ENCODE results near the gene SSR2. TPM values are rescaled to one million over a fixed set of nuclear protein-coding genes. Genes with fewer than 3 reads are reported as not detected.
A peak's percentile ranks its signal among the peaks of the same experiment; 100 is the strongest.

SSR2 gene
- polyA plus RNA-seq, 1 of the 3 experiments (the other 2 are of a cell fraction) = 1,136 TPM

GRCh38 chr1:155978325-155978972 lies 42.3 kb downstream of the SSR2 start, which contains the start of gene ARHGEF2:
Gene ARHGEF2 (minus strand): TSS chr1:155978547. CDS start chr1:155978427, 120 bp downstream.
- Histone ChIP-seq H3K27ac (ENCODE audit: low read depth in 2 of 2, low read length in 1 of 2) (peak within 1 kb of the TSS; percentile 87 to 93), H3K9me2 (no peaks in the 10 kb centered on the region), H3K4me1 (ENCODE audit: control insufficient read depth in 1 of 2, insufficient read depth in 2 of 2, low read depth in 1 of 2, low read length in 1 of 2) (peaks cover 42 to 57% of the 10 kb centered on the region in 2 experiments), H2AFZ (ENCODE audit: low read depth) (peak within 1 kb of the TSS; percentile 50), H3F3A (replicated peaks; ENCODE audit: insufficient read depth) (peaks cover 25% of the 10 kb centered on the region), H3K27me3 (ENCODE audit: insufficient read depth) (no peaks in the 10 kb centered on the region), H3K9me3 (no peaks in the 10 kb centered on the region), H4K20me1 (ENCODE audit: insufficient read depth) (peaks cover 36% of the 10 kb centered on the region), H3K4me3 (ENCODE audit: low read depth in 2 of 2, low read length in 1 of 2) (peak within 1 kb of the TSS; percentile 88 to 91), H3K36me3 (replicated peaks in 1 of 2; ENCODE audit: control insufficient read depth in 1 of 2, insufficient read depth in 2 of 2, low read length in 1 of 2) (no peaks in the 10 kb centered on the region), H3K9ac (peak within 1 kb of the TSS; percentile 96), H3K79me2 (ENCODE audit: insufficient read depth) (peaks cover 91% of the 10 kb centered on the region), H3K4me2 (peak within 1 kb of the TSS; percentile 88)
- TF ChIP-seq TEAD4 (IDR thresholded peaks at IDR 0.05; ENCODE audit: borderline replicate concordance, insufficient read depth) (0 out of 2 replicates have a peak, but pooled peaks have one; percentile 16), YY1 (IDR thresholded peaks at IDR 0.05; ENCODE audit: low read depth) (no peak), GABPA (IDR thresholded peaks at IDR 0.05; ENCODE audit: low read depth) (peak; percentile 46), RAD21 (IDR thresholded peaks at IDR 0.05; ENCODE audit: low read length) (0 out of 2 replicates have a peak, but pooled peaks have one; percentile 7), TAF1 (IDR thresholded peaks at IDR 0.05; ENCODE audit: borderline replicate concordance, low read depth, low read length) (peak; percentile 56), REST (IDR thresholded peaks at IDR 0.05; ENCODE audit: low read depth, low read length) (no peak), MAX (IDR thresholded peaks at IDR 0.05; ENCODE audit: low read depth) (peak; percentile 62; the same call in 1 of the 2 replicates), JUND (IDR thresholded peaks at IDR 0.05) (no peak), IRF3 (IDR thresholded peaks at IDR 0.05; ENCODE audit: low read depth, low read length) (no peak), MXI1 (IDR thresholded peaks at IDR 0.05; ENCODE audit: low read depth, low read length) (0 out of 2 replicates have a peak, but pooled peaks have one; percentile 39), ELF1 (IDR thresholded peaks at IDR 0.05) (0 out of 2 replicates have a peak, but pooled peaks have one; percentile 45), USF1 (IDR thresholded peaks at IDR 0.05; ENCODE audit: borderline replicate concordance, low read depth) (no peak), CHD2 (IDR thresholded peaks at IDR 0.05; ENCODE audit: low read length, partially characterized antibody) (peak; percentile 36)
- TF ChIP-seq, protein P1, sequence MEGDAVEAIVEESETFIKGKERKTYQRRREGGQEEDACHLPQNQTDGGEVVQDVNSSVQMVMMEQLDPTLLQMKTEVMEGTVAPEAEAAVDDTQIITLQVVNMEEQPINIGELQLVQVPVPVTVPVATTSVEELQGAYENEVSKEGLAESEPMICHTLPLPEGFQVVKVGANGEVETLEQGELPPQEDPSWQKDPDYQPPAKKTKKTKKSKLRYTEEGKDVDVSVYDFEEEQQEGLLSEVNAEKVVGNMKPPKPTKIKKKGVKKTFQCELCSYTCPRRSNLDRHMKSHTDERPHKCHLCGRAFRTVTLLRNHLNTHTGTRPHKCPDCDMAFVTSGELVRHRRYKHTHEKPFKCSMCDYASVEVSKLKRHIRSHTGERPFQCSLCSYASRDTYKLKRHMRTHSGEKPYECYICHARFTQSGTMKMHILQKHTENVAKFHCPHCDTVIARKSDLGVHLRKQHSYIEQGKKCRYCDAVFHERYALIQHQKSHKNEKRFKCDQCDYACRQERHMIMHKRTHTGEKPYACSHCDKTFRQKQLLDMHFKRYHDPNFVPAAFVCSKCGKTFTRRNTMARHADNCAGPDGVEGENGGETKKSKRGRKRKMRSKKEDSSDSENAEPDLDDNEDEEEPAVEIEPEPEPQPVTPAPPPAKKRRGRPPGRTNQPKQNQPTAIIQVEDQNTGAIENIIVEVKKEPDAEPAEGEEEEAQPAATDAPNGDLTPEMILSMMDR (IDR thresholded peaks at IDR 0.05) = peak; percentile 52
- ChIA-PET POLR2A (interaction anchor here (0.6 to 2.5 kb wide), 5 partner anchors 10 to 236 kb away, joined by 3 to 12 read pairs (median 4); partner anchors contain the start of gene KHDC4), CTCF (interaction anchor here (0.7 to 4.2 kb wide), 12 partner anchors 9 to 113 kb away, joined by 3 to 44 read pairs (median 4); partner anchors contain the start of genes KHDC4 and LAMTOR2)
- 1% methylated on average over 26 of the region's 52 CpGs for WGBS (ENCODE audit: low lambda C conversion rate)
- peak; percentile 91 for DNase-seq
